COLO668 (cell line): Measurements from ENCODE around the gene MIEN1.
"Not testable (repeated sequence)": the region's sequence is repeated elsewhere in the genome, so short reads cannot be mapped to it uniquely, and the experiment has no call there.

Experiments
- DNase-seq: peaks from one replicate; lab custom pipeline; 2025; ENCODE audit not compliant: unreplicated experiment; lab: John Stamatoyannopoulos, UW

MIEN1 gene

GRCh38 chr17:39719563-39720355 lies 10.6 kb downstream of the MIEN1 start:
- DNase-seq: no peak

- DNase-seq: no peak
Measured at GRCh38 chr17:39717660-39718059, 12.7 kb downstream of the MIEN1 start.

- no peak for DNase-seq
Measured at GRCh38 chr17:39716879-39717536, 13.3 kb downstream of the MIEN1 start.

DNA sequence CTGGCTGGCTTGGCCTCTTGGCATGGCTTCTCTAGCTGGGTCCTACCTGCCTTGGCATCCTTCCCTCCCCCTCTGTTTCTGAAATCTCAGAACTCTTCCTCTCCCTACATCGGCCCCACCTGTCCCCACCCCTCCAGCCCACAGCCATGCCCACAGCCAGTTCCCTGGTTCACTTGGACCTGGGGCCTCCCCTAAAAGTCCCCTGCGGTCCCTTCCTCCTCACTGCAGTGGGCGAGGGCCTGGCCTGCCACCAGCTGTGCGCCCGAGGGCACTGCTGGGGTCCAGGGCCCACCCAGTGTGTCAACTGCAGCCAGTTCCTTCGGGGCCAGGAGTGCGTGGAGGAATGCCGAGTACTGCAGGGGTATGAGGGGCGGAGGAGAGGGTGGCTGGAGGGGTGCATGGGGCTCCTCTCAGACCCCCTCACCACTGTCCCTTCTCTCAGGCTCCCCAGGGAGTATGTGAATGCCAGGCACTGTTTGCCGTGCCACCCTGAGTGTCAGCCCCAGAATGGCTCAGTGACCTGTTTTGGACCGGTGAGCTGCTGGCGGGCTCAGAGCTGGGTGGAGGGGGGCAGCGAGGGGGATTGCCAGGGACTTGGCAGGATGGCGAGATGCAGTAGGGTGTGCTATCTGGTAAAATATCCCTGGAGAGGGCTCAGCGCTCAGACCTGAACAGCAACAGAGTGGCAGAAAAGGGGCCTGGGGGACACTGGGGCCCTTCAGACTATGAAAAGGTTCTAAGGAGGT lies 14.1 kb downstream of the MIEN1 start:
- no peak for DNase-seq

DNA sequence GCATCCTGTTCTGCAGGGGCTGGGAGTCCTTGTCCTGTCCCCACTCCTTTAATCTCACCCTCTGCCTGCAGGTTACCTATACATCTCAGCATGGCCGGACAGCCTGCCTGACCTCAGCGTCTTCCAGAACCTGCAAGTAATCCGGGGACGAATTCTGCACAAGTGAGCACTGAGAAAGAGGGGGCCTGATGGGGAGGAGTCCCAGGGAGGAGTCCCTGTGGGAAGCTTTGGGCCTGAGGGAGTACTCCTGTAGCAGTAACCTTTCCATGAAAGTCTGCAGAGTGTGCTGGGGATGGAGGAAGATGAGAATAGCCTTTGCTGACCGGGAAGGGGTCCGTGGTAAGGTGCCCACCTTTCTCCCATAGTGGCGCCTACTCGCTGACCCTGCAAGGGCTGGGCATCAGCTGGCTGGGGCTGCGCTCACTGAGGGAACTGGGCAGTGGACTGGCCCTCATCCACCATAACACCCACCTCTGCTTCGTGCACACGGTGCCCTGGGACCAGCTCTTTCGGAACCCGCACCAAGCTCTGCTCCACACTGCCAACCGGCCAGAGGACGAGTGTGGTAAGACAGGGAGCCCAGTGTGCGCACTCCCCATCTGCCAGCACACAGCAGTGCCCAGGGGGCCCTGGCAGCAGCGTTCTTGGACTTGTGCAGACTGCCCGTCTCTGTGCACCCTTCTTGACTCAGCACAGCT lies 14.8 kb downstream of the MIEN1 start:
- no peak for DNase-seq

GRCh38 chr17:39714234-39714633 lies 16.1 kb downstream of the MIEN1 start:
- no peak for DNase-seq

DNA sequence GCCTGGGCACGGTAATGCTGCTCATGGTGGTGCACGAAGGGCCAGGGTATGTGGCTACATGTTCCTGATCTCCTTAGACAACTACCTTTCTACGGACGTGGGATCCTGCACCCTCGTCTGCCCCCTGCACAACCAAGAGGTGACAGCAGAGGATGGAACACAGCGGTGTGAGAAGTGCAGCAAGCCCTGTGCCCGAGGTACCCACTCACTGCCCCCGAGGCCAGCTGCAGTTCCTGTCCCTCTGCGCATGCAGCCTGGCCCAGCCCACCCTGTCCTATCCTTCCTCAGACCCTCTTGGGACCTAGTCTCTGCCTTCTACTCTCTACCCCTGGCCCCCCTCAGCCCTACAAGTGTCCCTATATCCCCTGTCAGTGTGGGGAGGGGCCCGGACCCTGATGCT lies 18.5 kb downstream of the MIEN1 start:
- DNase-seq: no peak

GRCh38 chr17:39711071-39711470 lies 19.3 kb downstream of the MIEN1 start:
- not testable (repeated sequence) for DNase-seq

DNA sequence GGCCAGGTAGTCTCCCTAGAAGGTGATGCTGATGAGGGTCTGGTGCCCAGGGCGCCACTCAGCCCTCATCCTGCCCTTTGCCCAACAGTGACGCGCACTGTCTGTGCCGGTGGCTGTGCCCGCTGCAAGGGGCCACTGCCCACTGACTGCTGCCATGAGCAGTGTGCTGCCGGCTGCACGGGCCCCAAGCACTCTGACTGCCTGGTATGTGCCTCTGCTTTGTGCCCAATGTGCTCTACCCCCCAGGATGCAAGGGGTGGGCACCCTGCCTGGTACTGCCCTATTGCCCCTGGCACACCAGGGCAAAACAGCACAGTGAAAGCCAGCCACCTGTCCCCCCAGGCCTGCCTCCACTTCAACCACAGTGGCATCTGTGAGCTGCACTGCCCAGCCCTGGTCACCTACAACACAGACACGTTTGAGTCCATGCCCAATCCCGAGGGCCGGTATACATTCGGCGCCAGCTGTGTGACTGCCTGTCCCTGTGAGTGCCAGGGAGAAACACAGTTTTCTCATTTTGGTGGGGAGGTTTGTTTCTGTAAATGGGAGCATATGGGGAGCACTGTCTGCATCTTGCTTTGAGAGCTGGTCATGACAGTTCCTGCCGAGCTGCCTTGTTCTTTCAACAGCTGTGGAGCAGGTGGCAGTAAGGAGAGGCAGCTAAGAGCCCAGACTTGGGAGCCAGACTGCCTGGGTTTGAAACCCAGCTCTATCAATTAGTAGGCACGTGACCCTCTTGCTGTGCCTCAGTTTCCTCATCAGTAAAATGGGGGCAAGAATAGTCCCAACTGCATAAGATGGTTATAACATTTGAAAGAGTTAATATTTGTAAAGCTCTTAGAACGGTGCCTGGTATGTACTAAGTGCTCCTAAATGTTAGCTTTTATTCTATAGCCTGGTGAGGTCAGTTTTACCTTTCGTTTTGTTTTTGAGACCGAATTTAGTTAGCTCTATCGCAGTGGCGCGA lies 20.1 kb downstream of the MIEN1 start:
- no peak for DNase-seq

DNA sequence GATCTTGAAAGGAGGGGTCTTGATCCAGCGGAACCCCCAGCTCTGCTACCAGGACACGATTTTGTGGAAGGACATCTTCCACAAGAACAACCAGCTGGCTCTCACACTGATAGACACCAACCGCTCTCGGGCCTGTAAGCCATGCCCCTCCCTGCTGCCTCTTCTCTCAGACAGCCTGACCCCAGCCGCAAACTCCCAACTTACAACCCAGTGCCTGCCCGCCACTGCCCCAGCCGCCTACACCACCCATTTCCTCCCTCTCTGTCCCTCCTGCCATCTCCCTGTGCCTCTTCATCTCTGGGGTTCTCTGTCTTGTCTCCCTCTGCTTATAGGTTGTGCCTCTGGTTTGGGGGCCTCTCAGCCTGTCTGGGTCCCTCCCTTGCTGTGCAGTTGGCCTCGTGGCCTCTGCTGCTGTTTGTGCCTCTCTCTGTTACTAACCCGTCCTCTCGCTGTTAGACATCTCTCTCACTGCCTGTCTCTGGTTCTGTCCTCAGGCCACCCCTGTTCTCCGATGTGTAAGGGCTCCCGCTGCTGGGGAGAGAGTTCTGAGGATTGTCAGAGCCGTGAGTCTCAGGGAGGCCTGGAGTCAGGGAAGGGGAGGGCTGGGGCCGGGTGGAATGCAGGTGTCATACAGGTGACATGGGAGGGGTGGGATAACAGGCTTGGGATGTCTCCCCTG lies 20.9 kb downstream of the MIEN1 start:
- DNase-seq: no peak

GRCh38 chr17:39706921-39707337 lies 23.4 kb downstream of the MIEN1 start:
- DNase-seq: peak; percentile 30

- DNase-seq: no peak
Measured at GRCh38 chr17:39706383-39706782, 23.9 kb downstream of the MIEN1 start.

DNA sequence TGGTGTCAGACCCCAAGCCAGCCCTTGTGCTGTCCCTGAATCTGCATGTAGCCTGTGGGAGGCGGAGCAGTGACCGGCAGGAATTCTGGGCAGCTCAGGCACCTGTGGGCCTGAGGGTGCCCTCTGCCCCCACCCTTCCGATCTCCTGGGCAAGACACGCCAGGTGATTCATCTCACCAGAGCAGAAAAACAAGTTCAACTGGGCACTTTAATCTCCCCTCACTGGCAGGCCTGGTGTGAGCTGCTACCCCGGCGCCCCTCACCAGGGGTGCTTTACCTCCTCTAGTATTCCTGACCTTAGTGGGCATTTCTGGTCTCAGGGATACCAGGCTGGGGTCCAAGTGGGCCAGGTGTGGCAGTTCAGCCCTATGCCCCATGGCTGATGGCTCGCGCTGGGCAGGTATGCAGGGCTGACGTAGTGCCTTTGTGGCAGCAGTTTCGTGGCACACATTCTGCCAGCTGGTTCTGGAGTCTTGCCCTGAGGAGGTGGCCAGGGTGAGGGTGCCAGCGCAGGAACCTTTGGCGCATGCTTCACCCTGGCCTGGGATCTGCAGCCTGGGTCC lies 24.5 kb downstream of the MIEN1 start:
- DNase-seq: peak; percentile 58

- no peak for DNase-seq
Measured at GRCh38 chr17:39704821-39705551, 25.3 kb downstream of the MIEN1 start.

DNA sequence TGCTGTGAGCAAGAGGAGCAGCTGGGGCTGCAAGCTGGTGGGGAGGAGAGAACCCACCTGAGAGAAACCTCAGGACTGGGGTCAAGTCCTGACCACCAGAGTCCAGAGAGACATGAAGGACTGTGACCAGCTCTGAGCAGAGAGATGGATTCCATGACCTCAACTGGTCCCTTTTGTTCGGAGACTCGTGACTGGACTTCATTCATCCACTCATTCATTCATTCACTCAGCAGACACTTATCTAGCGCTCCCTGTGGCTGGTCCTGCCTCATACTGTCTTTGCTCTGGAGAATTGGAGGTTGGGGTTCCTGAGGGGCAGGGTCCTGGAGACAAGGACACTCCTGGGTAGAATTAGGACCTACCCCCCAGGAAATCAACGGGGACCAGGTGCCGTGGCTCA lies 26.4 kb downstream of the MIEN1 start:
- DNase-seq: no peak

- peak; percentile 62 for DNase-seq
Measured at GRCh38 chr17:39702901-39703893, 27.1 kb downstream of the MIEN1 start.

- no peak for DNase-seq
Measured at GRCh38 chr17:39701784-39702422, 28.4 kb downstream of the MIEN1 start.
